HEK293 (cell line): ENCODE results near the gene PNKD.

Experiments
- GLIS2 ChIP-seq: fragments of 450-650 bp; formaldehyde crosslinking; IDR thresholded peaks from 2 replicates; pipeline ENCODE4 v1.5.1; 2016; ENCODE audit warnings: missing biosample characterization, missing genetic modification characterization
- IKZF3 ChIP-seq: fragments of 450-650 bp; IDR thresholded peaks from 2 replicates; pipeline ENCODE4 v1.5.0; 2018; ENCODE audit warnings: missing biosample characterization, mild to moderate bottlenecking, missing genetic modification characterization, moderate library complexity
- INSM2 ChIP-seq: fragments of 450-650 bp; formaldehyde crosslinking; IDR thresholded peaks from 2 replicates; pipeline ENCODE4 v1.5.1; 2016; ENCODE audit warnings: missing biosample characterization, missing genetic modification characterization
- KLF17 ChIP-seq: fragments of 450-650 bp; formaldehyde crosslinking; IDR thresholded peaks from 2 replicates; pipeline ENCODE4 v1.5.1; 2016; ENCODE audit warnings: missing biosample characterization, missing genetic modification characterization
- KLF8 ChIP-seq: fragments of 450-650 bp; formaldehyde crosslinking; IDR thresholded peaks from 2 replicates; pipeline ENCODE4 v1.5.1; 2016; ENCODE audit warnings: missing biosample characterization, missing genetic modification characterization
- PATZ1 ChIP-seq: fragments of 450-650 bp; formaldehyde crosslinking; IDR thresholded peaks from 2 replicates; pipeline ENCODE4 v1.5.1; 2016; ENCODE audit warnings: missing biosample characterization, missing genetic modification characterization
- SP3 ChIP-seq: fragments of 450-650 bp; formaldehyde crosslinking; IDR thresholded peaks from 2 replicates; pipeline ENCODE4 v1.5.1; 2016; ENCODE audit warnings: missing biosample characterization, missing genetic modification characterization
- SP7 ChIP-seq: fragments of 450-650 bp; formaldehyde crosslinking; IDR thresholded peaks from 2 replicates; pipeline ENCODE4 v1.5.1; 2016; ENCODE audit warnings: missing biosample characterization, missing genetic modification characterization
- TRIM28 ChIP-seq: IDR thresholded peaks from 2 replicates; pipeline ENCODE4 v1.6.1; 2011; ENCODE audit warnings: low read length, control low read depth, borderline replicate concordance
- YY2 ChIP-seq: fragments of 450-650 bp; formaldehyde crosslinking; IDR thresholded peaks from 2 replicates; pipeline ENCODE4 v1.5.1; 2016; ENCODE audit warnings: missing biosample characterization, missing genetic modification characterization
- ZFHX2 ChIP-seq: fragments of 450-650 bp; formaldehyde crosslinking; conservative IDR thresholded peaks from 2 replicates; pipeline ENCODE4 v1.5.1; 2016; ENCODE audit warnings: missing biosample characterization, missing genetic modification characterization
- ZFP69B ChIP-seq: fragments of 450-650 bp; formaldehyde crosslinking; IDR thresholded peaks from 2 replicates; pipeline ENCODE4 v1.5.1; 2016; ENCODE audit warnings: missing biosample characterization, missing genetic modification characterization
- ZIC2 ChIP-seq: fragments of 450-650 bp; formaldehyde crosslinking; IDR thresholded peaks from 2 replicates; pipeline ENCODE4 v1.5.1; 2016; ENCODE audit warnings: missing biosample characterization, missing genetic modification characterization
- ZNF146 ChIP-seq: fragments of 450-650 bp; formaldehyde crosslinking; IDR thresholded peaks from 2 replicates; pipeline ENCODE4 v1.5.1; 2016; ENCODE audit warnings: missing biosample characterization, missing genetic modification characterization
- ZNF223 ChIP-seq: fragments of 450-650 bp; formaldehyde crosslinking; IDR thresholded peaks from 2 replicates; pipeline ENCODE4 v1.5.1; 2016; ENCODE audit warnings: missing biosample characterization, missing genetic modification characterization
- ZNF24 ChIP-seq: fragments of 450-650 bp; formaldehyde crosslinking; IDR thresholded peaks from 2 replicates; pipeline ENCODE4 v1.5.1; 2016; ENCODE audit warnings: missing biosample characterization, missing genetic modification characterization
- ZNF266 ChIP-seq: fragments of 450-650 bp; formaldehyde crosslinking; IDR thresholded peaks from 2 replicates; pipeline ENCODE4 v1.5.1; 2016; ENCODE audit warnings: missing biosample characterization, missing genetic modification characterization, low read depth
- ZNF341 ChIP-seq: fragments of 450-650 bp; formaldehyde crosslinking; IDR thresholded peaks from 2 replicates; pipeline ENCODE4; 2016; ENCODE audit warnings: low read depth, missing biosample characterization, missing genetic modification characterization
- ZNF362 ChIP-seq: fragments of 450-650 bp; formaldehyde crosslinking; IDR thresholded peaks from 2 replicates; pipeline ENCODE4 v1.5.1; 2016; ENCODE audit warnings: missing biosample characterization, missing genetic modification characterization
- ZNF366 ChIP-seq: fragments of 450-650 bp; formaldehyde crosslinking; conservative IDR thresholded peaks from 2 replicates; pipeline ENCODE4 v1.5.1; 2016; ENCODE audit warnings: missing biosample characterization, missing genetic modification characterization
- ZNF398 ChIP-seq: fragments of 450-650 bp; formaldehyde crosslinking; IDR thresholded peaks from 2 replicates; pipeline ENCODE4 v1.5.1; 2017; ENCODE audit warnings: missing biosample characterization, missing genetic modification characterization
- ZNF449 ChIP-seq: fragments of 450-650 bp; formaldehyde crosslinking; IDR thresholded peaks from 2 replicates; pipeline ENCODE4 v1.5.1; 2017; ENCODE audit warnings: missing biosample characterization, mild to moderate bottlenecking, missing genetic modification characterization, moderate library complexity
- ZNF629 ChIP-seq: fragments of 450-650 bp; formaldehyde crosslinking; IDR thresholded peaks from 2 replicates; pipeline ENCODE4 v1.5.1; 2017; ENCODE audit warnings: missing biosample characterization, missing genetic modification characterization
- ZNF664 ChIP-seq: fragments of 450-650 bp; formaldehyde crosslinking; IDR thresholded peaks from 2 replicates; pipeline ENCODE4 v1.5.1; 2016; ENCODE audit warnings: missing biosample characterization, missing genetic modification characterization
- ZNF692 ChIP-seq: fragments of 450-650 bp; formaldehyde crosslinking; IDR thresholded peaks from 2 replicates; pipeline ENCODE4 v1.5.1; 2016; ENCODE audit warnings: missing biosample characterization, missing genetic modification characterization
- ZSCAN30 ChIP-seq: fragments of 450-650 bp; IDR thresholded peaks from 2 replicates; pipeline ENCODE4 v1.5.1; 2018; ENCODE audit warnings: missing biosample characterization, mild to moderate bottlenecking, missing genetic modification characterization, moderate library complexity
- ZXDB ChIP-seq: fragments of 450-650 bp; formaldehyde crosslinking; IDR thresholded peaks from 2 replicates; pipeline ENCODE4 v1.5.1; 2016; ENCODE audit warnings: missing biosample characterization, missing genetic modification characterization

The PNKD gene

GRCh38 chr2:218286570-218287459 lies 16.5 kb downstream of the PNKD start (continued):
- peak; percentile 33; the same call in 1 of the 2 replicates for TF ChIP-seq ZNF449 (tag by site-specific recombination)
- TF ChIP-seq ZFHX2 (tag by site-specific recombination) = peak; percentile 58
- peak; percentile 49; the same call in 1 of the 2 replicates for TF ChIP-seq ZFP69B (tag by site-specific recombination)
- peak; percentile 91 for TF ChIP-seq PATZ1 (tag by site-specific recombination)
- TF ChIP-seq ZNF362 = peak; percentile 57; the same call in 1 of the 2 replicates
- peak; percentile 64; the same call in 1 of the 2 replicates for TF ChIP-seq SP7 (tag by site-specific recombination)
- peak; percentile 57; the same call in 1 of the 2 replicates for TF ChIP-seq ZIC2
- TF ChIP-seq ZNF366 (tag by site-specific recombination) = peak; percentile 80
- TF ChIP-seq YY2 (tag by site-specific recombination) = no peak
- TF ChIP-seq ZNF146 (tag by site-specific recombination) = no peak
- peak; percentile 79 for TF ChIP-seq ZNF341 (tag by site-specific recombination)
- TF ChIP-seq ZNF629 (tag by site-specific recombination) = peak; percentile 95
- peak; percentile 43; the same call in 1 of the 2 replicates for TF ChIP-seq KLF8 (tag by site-specific recombination)
- peak; percentile 95 for TF ChIP-seq ZNF398
- peak; percentile 47 for TF ChIP-seq GLIS2 (tag by site-specific recombination)
- peak; percentile 75 for TF ChIP-seq ZXDB (tag by site-specific recombination)
- TF ChIP-seq ZNF692 = peak; percentile 67; the same call in 1 of the 2 replicates
- peak; percentile 68 for TF ChIP-seq ZNF664
- TF ChIP-seq ZNF266 (tag by site-specific recombination) = no peak
- TF ChIP-seq ZNF24 (tag by site-specific recombination) = peak; percentile 21; the same call in 1 of the 2 replicates
- TF ChIP-seq ZSCAN30 (tag by site-specific recombination) = no peak
- peak; percentile 94 for TF ChIP-seq KLF17 (tag by site-specific recombination)
- peak; percentile 50; the same call in 1 of the 2 replicates for TF ChIP-seq IKZF3 (tag by site-specific recombination)
- TF ChIP-seq SP3 (tag by site-specific recombination) = peak; percentile 68
- peak; percentile 46; the same call in 1 of the 2 replicates for TF ChIP-seq TRIM28
- TF ChIP-seq INSM2 (tag by site-specific recombination) = peak; percentile 22; the same call in 1 of the 2 replicates
- peak; percentile 48; the same call in 1 of the 2 replicates for TF ChIP-seq ZNF223 (tag by site-specific recombination)
